ENCODE results near the gene BCHE. TPM values are rescaled to one million over a fixed set of nuclear protein-coding genes. Genes with fewer than 3 reads are reported as not detected.

Gene BCHE
- total and polyA plus RNA-seq, 2 of the 13 experiments (the other 11 are each of a cell fraction or from before 2014, with no cell fraction given), result not detected

DNA sequence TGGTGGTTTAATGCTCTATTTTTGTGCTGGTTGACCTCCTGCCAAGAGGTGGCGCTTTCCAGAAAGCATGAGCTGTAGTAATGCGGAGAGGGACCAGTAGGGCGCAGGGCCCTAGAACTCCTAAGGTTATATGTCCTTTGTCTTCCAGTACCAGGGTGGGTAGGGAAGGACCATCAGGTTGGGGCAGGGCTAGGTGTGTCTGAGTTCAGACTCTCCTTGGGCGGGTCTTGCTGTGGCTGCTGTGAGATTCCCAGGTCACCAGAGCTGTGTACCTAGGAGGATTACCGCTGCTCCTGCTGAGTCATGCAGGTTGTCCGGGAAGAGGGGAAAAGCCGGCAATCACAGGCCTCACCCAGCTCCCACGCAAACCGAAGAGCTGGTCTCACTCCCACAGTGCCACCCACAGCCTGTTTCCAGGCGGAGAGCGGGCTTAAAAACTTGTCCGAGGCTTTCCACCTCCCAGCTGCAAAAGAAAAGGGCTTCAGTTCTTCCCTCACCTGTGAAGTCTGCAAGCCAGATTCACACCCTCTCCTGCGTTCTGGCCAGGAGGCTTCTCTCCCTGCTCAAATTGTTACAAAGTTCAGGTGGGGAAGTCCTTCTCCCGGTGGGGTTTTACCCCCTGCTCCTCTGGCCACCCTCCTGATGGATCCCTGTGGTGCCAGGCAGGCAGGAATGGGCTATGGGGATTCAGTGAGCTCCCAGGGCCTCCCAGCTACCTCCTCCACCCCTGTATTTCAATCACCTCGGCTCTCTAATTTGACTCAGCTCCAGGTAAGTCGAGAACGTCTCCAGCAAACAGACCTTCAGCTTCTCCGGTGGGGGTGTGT is 37.7 kb upstream of the BCHE start (continued):
- TF ChIP-seq BORCS8-MEF2B (CRISPR knock-in tag; IDR thresholded peaks at IDR 0.05) (peak; percentile 28; the same call in 1 of the 2 replicates), POGZ (CRISPR knock-in tag; IDR thresholded peaks at IDR 0.05) (peak; percentile 99), RORA (CRISPR knock-in tag; IDR thresholded peaks at IDR 0.05) (no peak), THAP11 (CRISPR knock-in tag; IDR thresholded peaks at IDR 0.05) (peak; percentile 72), TAF1 (CRISPR knock-in tag; IDR thresholded peaks at IDR 0.05) (peak; percentile 73), NAIF1 (CRISPR knock-in tag; IDR thresholded peaks at IDR 0.05; ENCODE audit: borderline replicate concordance) (peak; percentile 61; the same call in 1 of the 2 replicates), ZNF256 (CRISPR knock-in tag; conservative IDR thresholded peaks at IDR 0.05) (0 out of 2 replicates have a peak, but pooled peaks have one; percentile 64), ZNF557 (CRISPR knock-in tag; IDR thresholded peaks at IDR 0.05) (peak; percentile 22; the same call in 1 of the 2 replicates), RBM22 (optimal IDR thresholded peaks at IDR 0.05; ENCODE audit: low read length) (no peak), KAT7 (CRISPR knock-in tag; IDR thresholded peaks at IDR 0.05; ENCODE audit: borderline replicate concordance) (0 out of 2 replicates have a peak, but pooled peaks have one; percentile 42), ZNF615 (CRISPR knock-in tag; IDR thresholded peaks at IDR 0.05; ENCODE audit: borderline replicate concordance) (0 out of 2 replicates have a peak, but pooled peaks have one; percentile 42), SOX13 (IDR thresholded peaks at IDR 0.05) (no peak), SOX13 (CRISPR knock-in tag; conservative IDR thresholded peaks at IDR 0.05 in 1 of 2, IDR thresholded peaks at IDR 0.05 in 1 of 2) (peak in 1 of 2 experiments; percentile 18; a peak in 1 of 4 replicates), ZNF788 (CRISPR knock-in tag; IDR thresholded peaks at IDR 0.05; ENCODE audit: borderline replicate concordance) (peak; percentile 37; the same call in 1 of the 2 replicates), ZNF431 (CRISPR knock-in tag; IDR thresholded peaks at IDR 0.05; ENCODE audit: borderline replicate concordance, low read depth) (no peak), NCOR1 (IDR thresholded peaks at IDR 0.05; ENCODE audit: borderline replicate concordance, low read length) (no peak), HOXA9 (CRISPR knock-in tag; IDR thresholded peaks at IDR 0.05; ENCODE audit: borderline replicate concordance) (0 out of 2 replicates have a peak, but pooled peaks have one; percentile 23), DMAP1 (CRISPR knock-in tag; IDR thresholded peaks at IDR 0.05) (peak; percentile 88)
- TF ChIP-seq, protein P1, sequence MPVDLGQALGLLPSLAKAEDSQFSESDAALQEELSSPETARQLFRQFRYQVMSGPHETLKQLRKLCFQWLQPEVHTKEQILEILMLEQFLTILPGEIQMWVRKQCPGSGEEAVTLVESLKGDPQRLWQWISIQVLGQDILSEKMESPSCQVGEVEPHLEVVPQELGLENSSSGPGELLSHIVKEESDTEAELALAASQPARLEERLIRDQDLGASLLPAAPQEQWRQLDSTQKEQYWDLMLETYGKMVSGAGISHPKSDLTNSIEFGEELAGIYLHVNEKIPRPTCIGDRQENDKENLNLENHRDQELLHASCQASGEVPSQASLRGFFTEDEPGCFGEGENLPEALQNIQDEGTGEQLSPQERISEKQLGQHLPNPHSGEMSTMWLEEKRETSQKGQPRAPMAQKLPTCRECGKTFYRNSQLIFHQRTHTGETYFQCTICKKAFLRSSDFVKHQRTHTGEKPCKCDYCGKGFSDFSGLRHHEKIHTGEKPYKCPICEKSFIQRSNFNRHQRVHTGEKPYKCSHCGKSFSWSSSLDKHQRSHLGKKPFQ (CRISPR knock-in tag; IDR thresholded peaks at IDR 0.05; ENCODE audit: insufficient replicate concordance), result no peak
- TF ChIP-seq, protein P2, sequence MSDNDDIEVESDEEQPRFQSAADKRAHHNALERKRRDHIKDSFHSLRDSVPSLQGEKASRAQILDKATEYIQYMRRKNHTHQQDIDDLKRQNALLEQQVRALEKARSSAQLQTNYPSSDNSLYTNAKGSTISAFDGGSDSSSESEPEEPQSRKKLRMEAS (IDR thresholded peaks at IDR 0.05), result no peak
- TF ChIP-seq, protein P3, sequence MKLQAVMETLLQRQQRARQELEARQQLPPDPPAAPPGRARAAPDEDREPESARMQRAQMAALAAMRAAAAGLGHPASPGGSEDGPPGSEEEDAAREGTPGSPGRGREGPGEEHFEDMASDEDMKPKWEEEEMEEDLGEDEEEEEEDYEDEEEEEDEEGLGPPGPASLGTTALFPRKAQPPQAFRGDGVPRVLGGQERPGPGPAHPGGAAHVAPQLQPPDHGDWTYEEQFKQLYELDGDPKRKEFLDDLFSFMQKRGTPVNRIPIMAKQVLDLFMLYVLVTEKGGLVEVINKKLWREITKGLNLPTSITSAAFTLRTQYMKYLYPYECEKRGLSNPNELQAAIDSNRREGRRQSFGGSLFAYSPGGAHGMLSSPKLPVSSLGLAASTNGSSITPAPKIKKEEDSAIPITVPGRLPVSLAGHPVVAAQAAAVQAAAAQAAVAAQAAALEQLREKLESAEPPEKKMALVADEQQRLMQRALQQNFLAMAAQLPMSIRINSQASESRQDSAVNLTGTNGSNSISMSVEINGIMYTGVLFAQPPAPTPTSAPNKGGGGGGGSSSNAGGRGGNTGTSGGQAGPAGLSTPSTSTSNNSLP (IDR thresholded peaks at IDR 0.05; ENCODE audit: low read depth, low read length), result 0 out of 2 replicates have a peak, but pooled peaks have one; percentile 29
- TF ChIP-seq, protein P4, sequence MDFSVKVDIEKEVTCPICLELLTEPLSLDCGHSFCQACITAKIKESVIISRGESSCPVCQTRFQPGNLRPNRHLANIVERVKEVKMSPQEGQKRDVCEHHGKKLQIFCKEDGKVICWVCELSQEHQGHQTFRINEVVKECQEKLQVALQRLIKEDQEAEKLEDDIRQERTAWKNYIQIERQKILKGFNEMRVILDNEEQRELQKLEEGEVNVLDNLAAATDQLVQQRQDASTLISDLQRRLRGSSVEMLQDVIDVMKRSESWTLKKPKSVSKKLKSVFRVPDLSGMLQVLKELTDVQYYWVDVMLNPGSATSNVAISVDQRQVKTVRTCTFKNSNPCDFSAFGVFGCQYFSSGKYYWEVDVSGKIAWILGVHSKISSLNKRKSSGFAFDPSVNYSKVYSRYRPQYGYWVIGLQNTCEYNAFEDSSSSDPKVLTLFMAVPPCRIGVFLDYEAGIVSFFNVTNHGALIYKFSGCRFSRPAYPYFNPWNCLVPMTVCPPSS (IDR thresholded peaks at IDR 0.05), result no peak
- TF ChIP-seq, protein P5, sequence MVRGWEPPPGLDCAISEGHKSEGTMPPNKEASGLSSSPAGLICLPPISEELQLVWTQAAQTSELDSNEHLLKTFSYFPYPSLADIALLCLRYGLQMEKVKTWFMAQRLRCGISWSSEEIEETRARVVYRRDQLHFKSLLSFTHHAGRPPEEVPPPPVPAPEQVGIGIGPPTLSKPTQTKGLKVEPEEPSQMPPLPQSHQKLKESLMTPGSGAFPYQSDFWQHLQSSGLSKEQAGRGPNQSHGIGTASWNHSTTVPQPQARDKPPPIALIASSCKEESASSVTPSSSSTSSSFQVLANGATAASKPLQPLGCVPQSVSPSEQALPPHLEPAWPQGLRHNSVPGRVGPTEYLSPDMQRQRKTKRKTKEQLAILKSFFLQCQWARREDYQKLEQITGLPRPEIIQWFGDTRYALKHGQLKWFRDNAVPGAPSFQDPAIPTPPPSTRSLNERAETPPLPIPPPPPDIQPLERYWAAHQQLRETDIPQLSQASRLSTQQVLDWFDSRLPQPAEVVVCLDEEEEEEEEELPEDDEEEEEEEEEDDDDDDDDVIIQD (CRISPR knock-in tag; IDR thresholded peaks at IDR 0.05; ENCODE audit: low read depth), result peak; percentile 89; the same call in 1 of the 2 replicates
